ENCODE measurements around the gene IL1F10. TPM values are rescaled to one million over a fixed set of nuclear protein-coding genes. Genes with fewer than 3 reads are reported as not detected.

The IL1F10 gene, protein sequence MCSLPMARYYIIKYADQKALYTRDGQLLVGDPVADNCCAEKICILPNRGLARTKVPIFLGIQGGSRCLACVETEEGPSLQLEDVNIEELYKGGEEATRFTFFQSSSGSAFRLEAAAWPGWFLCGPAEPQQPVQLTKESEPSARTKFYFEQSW
- total RNA-seq (2014; rRNA removed; shearing (Covaris generic)), result not detected in 2 replicates

DNA sequence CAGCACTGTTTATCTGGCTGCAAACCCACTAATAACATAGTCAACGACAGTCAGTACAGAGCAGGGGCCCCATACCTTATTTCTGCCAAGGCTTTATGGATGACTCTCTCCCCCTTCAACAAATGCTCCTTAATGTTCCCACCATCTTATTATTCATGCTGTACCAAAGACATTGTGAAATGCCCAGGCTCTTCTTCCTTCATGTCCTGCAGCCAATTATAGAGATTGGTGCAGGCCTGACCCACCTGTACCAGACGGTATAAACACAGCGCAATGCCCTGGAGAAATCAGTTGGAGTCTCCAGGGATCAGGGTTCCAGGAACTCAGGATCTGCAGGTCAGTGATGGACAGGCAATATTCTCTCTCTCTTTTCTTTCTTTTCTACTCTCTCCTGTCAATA, at the start of gene IL1F10:
IL1F10 (plus strand) TSS at position 290 of the 400 bp plus-strand sequence. CDS start 4,769 bp downstream, outside the sequence.
- no peak within 1 kb of the TSS for H3K4me3 ChIP-seq

GRCh38 chr2:113018509-113018908, 49.3 kb upstream of the IL1F10 start:
- no peak for DNase-seq (ENCODE audit: low read depth in 1 of 2, low spot score in 2 of 2)
- Histone ChIP-seq H3K4me3 (no peak overlapping the region), H3K9me3 (replicated peaks) (no peaks in the 10 kb centered on the region), H3K27me3 (replicated peaks) (peaks cover 26% of the 10 kb centered on the region), H3K36me3 (no peaks in the 10 kb centered on the region), H3K27ac (no peak overlapping the region), H3K4me1 (replicated peaks) (no peaks in the 10 kb centered on the region)

More for the DNA sequence above, at the start of gene IL1F10:
- Histone ChIP-seq H3K27me3 (replicated peaks) (peaks cover 3% of the 10 kb centered on the region), H3K4me1 (replicated peaks) (no peaks in the 10 kb centered on the region; the same call in 1 of the 2 replicates), H3K36me3 (no peaks in the 10 kb centered on the region), H3K9me3 (replicated peaks) (no peaks in the 10 kb centered on the region), H3K27ac (no peak within 1 kb of the TSS)
- DNase-seq (ENCODE audit: low read depth in 1 of 2, low spot score in 2 of 2), result peak in 1 of 2 experiments; percentile 4

DNA sequence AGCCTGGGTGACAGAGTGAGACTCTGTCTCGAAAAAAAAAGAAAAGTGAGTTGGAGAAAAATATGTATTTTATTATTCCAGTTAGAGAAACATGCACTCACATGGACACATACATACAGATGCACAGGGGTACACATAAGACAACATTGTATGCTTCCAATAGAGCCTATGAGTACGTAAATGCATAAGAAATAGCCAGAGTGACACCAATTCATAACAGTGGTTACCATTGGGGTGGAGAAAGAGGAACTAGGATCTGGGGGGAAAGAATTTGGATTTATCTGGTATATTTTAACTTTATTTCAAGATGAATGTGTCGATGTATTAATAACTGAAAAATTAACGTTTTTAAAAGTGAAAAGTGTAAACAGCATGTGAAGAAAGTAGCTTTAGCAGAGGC, 46.5 kb upstream of the IL1F10 start:
- H3K27ac ChIP-seq, result no peak overlapping the region
- DNase-seq (ENCODE audit: low read depth in 1 of 2, low spot score in 2 of 2), result no peak
- no peak overlapping the region for H3K4me3 ChIP-seq
- no peaks in the 10 kb centered on the region for H3K4me1 ChIP-seq (replicated peaks)
- no peaks in the 10 kb centered on the region for H3K36me3 ChIP-seq
- H3K27me3 ChIP-seq (replicated peaks), result peaks cover 17% of the 10 kb centered on the region
- no peaks in the 10 kb centered on the region for H3K9me3 ChIP-seq (replicated peaks)

DNA sequence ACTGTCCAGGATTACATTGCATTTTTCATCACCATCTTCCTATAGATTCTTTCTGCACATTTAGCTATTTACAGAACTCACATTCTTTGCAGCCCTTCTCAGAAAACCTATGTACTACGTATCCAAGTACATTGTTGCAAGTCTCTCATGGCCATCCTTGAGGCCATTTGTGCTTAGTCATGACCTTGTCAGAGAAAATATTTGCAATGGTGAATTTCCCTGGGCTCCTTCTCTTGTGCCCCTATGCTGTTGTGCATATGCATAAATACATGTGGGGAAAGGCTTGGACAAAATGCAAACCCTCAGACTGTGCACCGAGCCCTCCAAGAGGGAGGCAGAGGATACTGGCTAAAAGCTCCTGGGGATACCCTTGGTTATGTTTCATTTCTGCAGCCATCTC, 43.0 kb upstream of the IL1F10 start:
- peaks cover 28% of the 10 kb centered on the region for H3K27me3 ChIP-seq (replicated peaks)

GRCh38 chr2:113025737-113026136, 42.0 kb upstream of the IL1F10 start:
- DNase-seq (ENCODE audit: low read depth in 1 of 2, low spot score in 2 of 2), result no peak
- no peak overlapping the region for H3K4me3 ChIP-seq
- H3K36me3 ChIP-seq, result no peaks in the 10 kb centered on the region

More for the DNA sequence above, 43.0 kb upstream of the IL1F10 start:
- H3K4me1 ChIP-seq (replicated peaks), result no peaks in the 10 kb centered on the region
- no peaks in the 10 kb centered on the region for H3K9me3 ChIP-seq (replicated peaks)
- H3K27ac ChIP-seq, result no peak overlapping the region
- no peak for DNase-seq (ENCODE audit: low read depth in 1 of 2, low spot score in 2 of 2)
- H3K36me3 ChIP-seq, result no peaks in the 10 kb centered on the region
- H3K4me3 ChIP-seq, result no peak overlapping the region

DNA sequence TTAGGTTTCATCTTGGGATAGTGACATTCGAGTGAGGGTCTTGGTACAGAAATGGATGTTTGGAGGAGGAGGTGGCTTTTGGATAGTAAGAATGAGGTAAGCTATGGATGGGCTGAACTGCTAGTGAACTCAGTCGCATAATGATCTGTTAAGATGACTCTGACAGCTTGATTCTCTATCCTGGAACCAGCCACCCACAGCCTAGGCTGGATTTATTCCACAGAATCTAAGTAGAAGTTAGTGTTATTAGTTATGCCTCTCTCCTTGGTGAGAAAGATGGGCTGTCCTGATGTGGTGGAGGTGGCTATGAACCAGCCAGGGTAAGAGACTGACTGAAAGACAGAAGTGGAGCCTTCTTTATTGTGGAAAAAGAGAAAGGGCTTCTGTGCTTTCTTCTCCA, 40.1 kb upstream of the IL1F10 start:
- peaks cover 23% of the 10 kb centered on the region for H3K27me3 ChIP-seq (replicated peaks)
- H3K27ac ChIP-seq, result no peak overlapping the region

More at GRCh38 chr2:113025737-113026136, 42.0 kb upstream of the IL1F10 start:
- Histone ChIP-seq H3K27ac (no peak overlapping the region), H3K9me3 (replicated peaks) (no peaks in the 10 kb centered on the region), H3K27me3 (replicated peaks) (peaks cover 28% of the 10 kb centered on the region), H3K4me1 (replicated peaks) (no peaks in the 10 kb centered on the region)

GRCh38 chr2:113028112-113028511, 39.7 kb upstream of the IL1F10 start:
- no peak overlapping the region for H3K27ac ChIP-seq
- no peaks in the 10 kb centered on the region for H3K4me1 ChIP-seq (replicated peaks)
- H3K27me3 ChIP-seq (replicated peaks), result peaks cover 18% of the 10 kb centered on the region
- no peak for DNase-seq (ENCODE audit: low read depth in 1 of 2, low spot score in 2 of 2)
- no peaks in the 10 kb centered on the region for H3K9me3 ChIP-seq (replicated peaks)
- H3K36me3 ChIP-seq, result no peaks in the 10 kb centered on the region
- H3K4me3 ChIP-seq, result no peak overlapping the region

More for the DNA sequence above, 40.1 kb upstream of the IL1F10 start:
- Histone ChIP-seq H3K36me3 (no peaks in the 10 kb centered on the region), H3K9me3 (replicated peaks) (no peaks in the 10 kb centered on the region), H3K4me1 (replicated peaks) (no peaks in the 10 kb centered on the region), H3K4me3 (no peak overlapping the region)
- DNase-seq (ENCODE audit: low read depth in 1 of 2, low spot score in 2 of 2), result no peak

DNA sequence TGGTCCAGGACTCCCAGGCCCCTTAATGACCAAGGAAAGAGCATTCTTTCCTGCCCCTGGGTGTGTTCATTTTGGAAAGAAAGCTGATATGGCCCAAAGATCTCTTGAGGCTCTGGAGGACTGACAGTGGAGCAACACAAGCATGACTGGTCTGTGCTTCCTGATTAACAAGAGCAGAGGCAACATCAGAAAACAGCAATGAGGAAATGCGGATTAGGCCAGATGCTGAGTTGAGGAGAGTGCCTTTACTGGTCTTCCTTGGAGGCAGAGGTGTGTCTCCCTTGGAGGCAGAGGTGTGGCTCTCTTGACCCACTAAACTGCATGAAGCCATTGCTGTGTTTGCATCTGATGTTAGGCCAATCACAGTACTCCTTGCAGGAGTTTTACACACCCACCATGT, 35.0 kb upstream of the IL1F10 start:
- Histone ChIP-seq H3K4me3 (no peak overlapping the region), H3K9me3 (replicated peaks) (no peaks in the 10 kb centered on the region), H3K36me3 (no peaks in the 10 kb centered on the region), H3K4me1 (replicated peaks) (no peaks in the 10 kb centered on the region), H3K27ac (no peak overlapping the region), H3K27me3 (replicated peaks) (0 out of 2 replicates have a peak, but pooled peaks cover 6% of the 10 kb centered on the region)
- DNase-seq (ENCODE audit: low read depth in 1 of 2, low spot score in 2 of 2), result no peak

DNA sequence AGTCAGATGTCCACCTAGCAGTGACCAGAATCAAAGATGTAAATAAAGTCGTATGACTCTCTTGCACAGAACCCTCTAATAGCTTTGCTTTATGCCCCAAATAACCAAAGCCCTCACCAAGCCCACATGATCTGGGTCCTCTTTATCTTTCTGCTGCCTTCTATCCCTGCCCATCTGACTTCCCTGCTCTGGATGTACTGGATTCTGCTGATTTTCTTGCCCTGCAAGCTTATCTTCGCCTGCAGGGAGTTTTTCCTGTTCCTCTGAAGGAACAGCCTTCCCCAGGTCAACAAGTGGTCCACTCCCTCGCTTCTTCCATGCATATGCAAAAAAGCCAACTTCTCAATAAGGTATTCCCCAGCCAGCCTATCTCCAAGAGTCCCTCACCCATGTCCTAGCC, 33.8 kb upstream of the IL1F10 start:
- Histone ChIP-seq H3K36me3 (no peaks in the 10 kb centered on the region), H3K9me3 (replicated peaks) (no peaks in the 10 kb centered on the region), H3K4me3 (no peak overlapping the region), H3K27me3 (replicated peaks) (no peaks in the 10 kb centered on the region), H3K4me1 (replicated peaks) (no peaks in the 10 kb centered on the region), H3K27ac (no peak overlapping the region)
- DNase-seq (ENCODE audit: low read depth in 1 of 2, low spot score in 2 of 2), result no peak

DNA sequence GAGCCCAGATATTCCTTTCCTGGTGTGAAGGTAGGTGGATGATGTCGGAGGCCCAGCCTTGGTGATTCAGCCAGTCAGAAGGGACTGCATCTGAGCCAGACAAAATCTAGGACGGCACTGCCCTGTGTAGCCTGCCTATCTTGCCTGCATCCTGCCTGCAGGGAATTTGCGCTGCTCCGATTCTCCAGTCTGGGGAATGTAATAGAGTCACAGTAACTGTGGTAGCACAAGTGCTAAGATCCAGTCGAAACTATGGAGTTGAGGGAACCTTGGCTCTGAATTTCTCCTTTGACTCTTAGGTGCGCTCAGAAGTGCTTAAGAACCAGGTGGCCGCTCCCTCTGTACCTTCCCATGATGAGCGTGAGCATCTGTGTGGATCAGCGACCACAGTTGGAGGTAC, 31.0 kb upstream of the IL1F10 start:
- H3K27me3 ChIP-seq (replicated peaks), result no peaks in the 10 kb centered on the region
- H3K27ac ChIP-seq, result no peak overlapping the region
- no peaks in the 10 kb centered on the region for H3K4me1 ChIP-seq (replicated peaks)
- H3K9me3 ChIP-seq (replicated peaks), result no peaks in the 10 kb centered on the region; the same call in 1 of the 2 replicates
- H3K4me3 ChIP-seq, result no peak overlapping the region
- no peak for DNase-seq (ENCODE audit: low read depth in 1 of 2, low spot score in 2 of 2)
- H3K36me3 ChIP-seq, result no peaks in the 10 kb centered on the region

DNA sequence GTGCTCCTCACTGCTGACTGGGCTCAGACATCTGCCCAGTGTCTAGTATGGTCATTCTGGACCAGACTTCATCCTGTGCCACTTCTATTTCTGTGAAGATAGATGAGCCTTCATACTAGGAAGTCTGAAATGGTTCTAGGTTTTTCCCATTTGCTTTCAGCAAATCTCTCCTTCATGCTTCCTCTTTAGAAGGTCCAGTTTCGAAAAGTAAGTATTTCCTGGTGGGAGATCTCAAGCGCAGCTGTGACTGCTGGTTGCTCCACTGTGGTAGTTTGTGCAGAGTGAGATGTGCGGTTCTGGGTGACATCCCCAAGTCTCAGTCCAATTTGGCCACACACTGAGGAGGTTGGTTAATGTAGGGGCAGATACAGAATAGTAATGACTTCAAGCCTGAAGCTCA, 29.5 kb upstream of the IL1F10 start:
- no peaks in the 10 kb centered on the region; the same call in 1 of the 2 replicates for H3K9me3 ChIP-seq (replicated peaks)
- no peaks in the 10 kb centered on the region; the same call in 1 of the 2 replicates for H3K27me3 ChIP-seq (replicated peaks)
- DNase-seq (ENCODE audit: low read depth in 1 of 2, low spot score in 2 of 2), result no peak
- no peaks in the 10 kb centered on the region for H3K36me3 ChIP-seq
- H3K27ac ChIP-seq, result no peak overlapping the region
- no peaks in the 10 kb centered on the region for H3K4me1 ChIP-seq (replicated peaks)
- no peak overlapping the region for H3K4me3 ChIP-seq

DNA sequence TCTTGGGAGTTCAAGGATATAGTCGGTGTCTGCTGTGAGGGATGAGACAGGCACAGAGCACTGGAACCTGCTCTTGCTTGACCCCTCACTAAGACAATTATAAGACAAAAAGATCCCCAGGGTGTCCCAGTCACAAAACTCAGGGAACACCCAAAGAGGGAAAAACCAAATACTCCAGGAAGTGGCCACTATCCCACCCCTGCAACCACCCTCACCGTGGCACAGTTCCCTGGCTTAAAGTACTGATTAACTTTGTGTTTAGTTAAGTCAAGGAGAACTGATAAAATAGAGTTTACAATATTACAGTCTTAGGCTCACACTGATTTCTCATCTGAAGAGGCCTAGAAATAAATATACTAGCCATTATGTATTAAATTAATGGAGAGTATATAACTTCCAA, 28.6 kb upstream of the IL1F10 start:
- no peak overlapping the region for H3K4me3 ChIP-seq
- H3K4me1 ChIP-seq (replicated peaks), result no peaks in the 10 kb centered on the region
- no peaks in the 10 kb centered on the region; the same call in 1 of the 2 replicates for H3K27me3 ChIP-seq (replicated peaks)
- no peaks in the 10 kb centered on the region; the same call in 1 of the 2 replicates for H3K9me3 ChIP-seq (replicated peaks)
- H3K27ac ChIP-seq, result no peak overlapping the region
- no peak for DNase-seq (ENCODE audit: low read depth in 1 of 2, low spot score in 2 of 2)
- no peaks in the 10 kb centered on the region for H3K36me3 ChIP-seq

GRCh38 chr2:113039719-113040118, 28.1 kb upstream of the IL1F10 start:
- Histone ChIP-seq H3K36me3 (no peaks in the 10 kb centered on the region), H3K4me3 (no peak overlapping the region), H3K27ac (no peak overlapping the region), H3K9me3 (replicated peaks) (no peaks in the 10 kb centered on the region; the same call in 1 of the 2 replicates), H3K4me1 (replicated peaks) (no peaks in the 10 kb centered on the region), H3K27me3 (replicated peaks) (no peaks in the 10 kb centered on the region; the same call in 1 of the 2 replicates)
- no peak for DNase-seq (ENCODE audit: low read depth in 1 of 2, low spot score in 2 of 2)

- H3K4me3 ChIP-seq, result no peak overlapping the region
- H3K9me3 ChIP-seq (replicated peaks), result no peaks in the 10 kb centered on the region; the same call in 1 of the 2 replicates
- H3K4me1 ChIP-seq (replicated peaks), result no peaks in the 10 kb centered on the region
- no peaks in the 10 kb centered on the region; the same call in none of the 2 replicates for H3K27me3 ChIP-seq (replicated peaks)
- no peaks in the 10 kb centered on the region for H3K36me3 ChIP-seq
- no peak for DNase-seq (ENCODE audit: low read depth in 1 of 2, low spot score in 2 of 2)
- no peak overlapping the region for H3K27ac ChIP-seq
Measured at GRCh38 chr2:113041871-113042270, 25.9 kb upstream of the IL1F10 start.

Data from SJSA1 (cell line).